A673 (cell line): ENCODE results near the gene SEL1L3. TPM values are rescaled to one million over a fixed set of nuclear protein-coding genes. Genes with fewer than 3 reads are reported as not detected.

Experiments used
- BruUV-seq: library from RNA; stranded (reverse); fragments of 400-500 nt; replicated peaks from 2 replicates; lab custom pipeline; 2021; lab: Mats Ljungman, UMichigan
- CTCF ChIA-PET: fragments of 300-600 bp; sonication (Branson Sonifier 250); formaldehyde crosslinking; loops from one replicate; lab custom pipeline; 2022; ENCODE audit warnings: antibody characterized with exemption; lab: Charles Lee
- POLR2A ChIA-PET: fragments of 300-600 bp; sonication (Branson Sonifier 250); formaldehyde crosslinking; loops from one replicate; lab custom pipeline; 2022; ENCODE audit warnings: antibody characterized with exemption; ENCODE audit not compliant: low non-redundant PET; lab: Charles Lee
- DNase-seq: peaks from one replicate; pipeline ENCODE4 v3.0.0-alpha.2; 2015; ENCODE audit warnings: low spot score
- H3K27ac ChIP-seq: fragments of 200-600 bp; sonication (generic); 2 replicates; pipeline ENCODE4 v1.5.1; 2016; ENCODE audit warnings: mixed run types, low read depth, mild to moderate bottlenecking, mixed read lengths, antibody characterized with exemption, low read length; ENCODE audit not compliant: poor library complexity, severe bottlenecking
- H3K27me3 ChIP-seq: fragments of 200-600 bp; sonication (generic); replicated peaks from 2 replicates; pipeline ENCODE4 v1.6.1; 2017; ENCODE audit warnings: mixed run types, low read depth, mild to moderate bottlenecking, mixed read lengths, antibody characterized with exemption, low read length; ENCODE audit not compliant: insufficient read depth, poor library complexity
- H3K36me3 ChIP-seq: fragments of 200-600 bp; sonication (generic); 2 replicates; pipeline ENCODE4 v1.6.1; 2016; ENCODE audit warnings: mixed run types, mild to moderate bottlenecking, mixed read lengths, antibody characterized with exemption, low read length; ENCODE audit not compliant: insufficient read depth, poor library complexity, severe bottlenecking
- H3K4me1 ChIP-seq: fragments of 200-600 bp; sonication (generic); 2 replicates; pipeline ENCODE4 v1.6.1; 2017; ENCODE audit warnings: mixed run types, mild to moderate bottlenecking, mixed read lengths, antibody characterized with exemption, low read length; ENCODE audit not compliant: insufficient read depth, poor library complexity, severe bottlenecking
- H3K4me3 ChIP-seq: fragments of 200-600 bp; sonication (generic); 2 replicates; pipeline ENCODE4 v1.5.1; 2016; ENCODE audit warnings: low read depth, mixed run types, mild to moderate bottlenecking, mixed read lengths, low read length; ENCODE audit not compliant: poor library complexity, severe bottlenecking
- H3K9me3 ChIP-seq: fragments of 200-600 bp; sonication (generic); 2 replicates; pipeline ENCODE4 v1.6.1; 2016; ENCODE audit warnings: mixed run types, low read depth, mild to moderate bottlenecking, mixed read lengths, antibody characterized with exemption, low read length; ENCODE audit not compliant: poor library complexity, severe bottlenecking
- EZH2 ChIP-seq: fragments of 200-600 bp; sonication (generic); IDR thresholded peaks from 2 replicates; pipeline ENCODE4 v1.6.1; 2017; ENCODE audit warnings: borderline replicate concordance, low read depth, mild to moderate bottlenecking, mixed read lengths, antibody characterized with exemption, low read length; ENCODE audit not compliant: poor library complexity, severe bottlenecking
- intact Hi-C: fragments of 100-400 bp; cut with micrococcal nuclease; formaldehyde crosslinking; loops from one replicate; pipeline ENCODE4 v1.10.0; 2022; ENCODE audit not compliant: unreplicated experiment
- total RNA-seq: library from RNA; stranded (reverse); gene quantifications from 2 replicates; pipeline ENCODE4 v1.2.3, GENCODE V29; 2021
- TF ChIP-seq, protein P1 (sequence below): fragments of 300-800, 200-600 bp; sonication (generic); conservative IDR thresholded peaks from 2 replicates; pipeline ENCODE4 v1.5.1; 2017; ENCODE audit warnings: low read depth, mild to moderate bottlenecking, antibody characterized with exemption, low read length, moderate library complexity, mixed read lengths

SEL1L3 gene
- total RNA-seq, 1 experiment from 2014 or later, result 40.0 TPM

DNA sequence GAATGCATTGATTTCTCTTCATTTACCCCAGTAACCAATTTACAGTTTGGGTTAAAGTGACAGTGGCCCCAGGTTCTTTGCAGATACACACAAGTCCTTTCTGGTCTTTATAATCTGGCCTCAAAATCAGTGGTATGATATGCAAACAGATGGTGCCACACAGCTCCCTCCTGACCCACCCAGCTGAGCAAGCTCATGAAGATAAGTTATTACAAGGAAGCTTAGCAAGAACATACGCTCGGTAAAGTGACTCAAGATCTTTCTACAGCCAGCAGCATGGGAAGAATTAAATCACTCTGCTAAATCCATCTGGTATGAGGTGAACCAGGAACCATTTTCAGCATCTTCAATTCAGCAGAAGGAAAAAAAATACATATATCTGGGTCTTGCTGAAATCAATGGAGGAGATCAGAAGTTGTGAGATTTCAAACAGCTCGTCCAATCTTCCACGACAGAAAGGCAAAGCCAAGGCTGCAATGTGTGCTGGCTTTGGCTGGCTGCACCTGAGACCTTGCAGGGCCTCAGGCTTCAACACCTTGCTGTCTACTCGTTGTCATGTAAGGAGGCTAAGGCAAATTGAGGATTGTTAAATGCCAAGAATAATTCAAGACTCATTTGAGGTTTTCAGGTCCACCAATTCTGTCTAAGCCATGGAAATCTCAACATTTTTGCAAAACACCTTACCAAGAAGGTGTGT, 28.2 kb downstream of the SEL1L3 start:
- intact Hi-C loops, result no loop called here
- Histone ChIP-seq H3K4me3 (no peak overlapping the region), H3K9me3 (no peaks in the 10 kb centered on the region), H3K36me3 (peaks cover 5% of the 10 kb centered on the region), H3K27me3 (no peaks in the 10 kb centered on the region), H3K4me1 (no peaks in the 10 kb centered on the region), H3K27ac (no peak overlapping the region)
- DNase-seq, result no peak
- POLR2A ChIA-PET, result no interaction called here
- CTCF ChIA-PET, result no interaction called here
- no TSS peak for BruUV-seq
- TF ChIP-seq, protein P1, sequence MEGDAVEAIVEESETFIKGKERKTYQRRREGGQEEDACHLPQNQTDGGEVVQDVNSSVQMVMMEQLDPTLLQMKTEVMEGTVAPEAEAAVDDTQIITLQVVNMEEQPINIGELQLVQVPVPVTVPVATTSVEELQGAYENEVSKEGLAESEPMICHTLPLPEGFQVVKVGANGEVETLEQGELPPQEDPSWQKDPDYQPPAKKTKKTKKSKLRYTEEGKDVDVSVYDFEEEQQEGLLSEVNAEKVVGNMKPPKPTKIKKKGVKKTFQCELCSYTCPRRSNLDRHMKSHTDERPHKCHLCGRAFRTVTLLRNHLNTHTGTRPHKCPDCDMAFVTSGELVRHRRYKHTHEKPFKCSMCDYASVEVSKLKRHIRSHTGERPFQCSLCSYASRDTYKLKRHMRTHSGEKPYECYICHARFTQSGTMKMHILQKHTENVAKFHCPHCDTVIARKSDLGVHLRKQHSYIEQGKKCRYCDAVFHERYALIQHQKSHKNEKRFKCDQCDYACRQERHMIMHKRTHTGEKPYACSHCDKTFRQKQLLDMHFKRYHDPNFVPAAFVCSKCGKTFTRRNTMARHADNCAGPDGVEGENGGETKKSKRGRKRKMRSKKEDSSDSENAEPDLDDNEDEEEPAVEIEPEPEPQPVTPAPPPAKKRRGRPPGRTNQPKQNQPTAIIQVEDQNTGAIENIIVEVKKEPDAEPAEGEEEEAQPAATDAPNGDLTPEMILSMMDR, result no peak
- TF ChIP-seq EZH2, result no peak

DNA sequence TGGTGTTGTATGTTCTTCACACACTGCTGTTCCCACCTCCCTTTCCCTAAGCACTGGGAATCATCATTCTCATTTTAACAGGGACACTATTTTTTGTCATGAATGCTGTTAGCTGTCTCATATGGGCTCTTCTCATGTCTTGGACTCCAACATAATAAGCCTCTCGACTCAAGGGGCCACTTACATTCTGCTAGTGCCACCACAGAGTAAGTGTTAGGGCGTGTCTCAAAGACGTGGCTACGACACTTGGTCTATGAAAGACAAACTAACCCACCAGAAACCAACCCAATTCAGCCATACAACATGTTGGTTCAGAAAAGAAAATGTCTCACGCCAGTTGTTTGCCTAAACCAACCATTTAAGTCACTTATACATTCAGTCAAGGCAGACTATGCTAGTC, 32.2 kb downstream of the SEL1L3 start:
- no peaks in the 10 kb centered on the region for H3K9me3 ChIP-seq
- no peaks in the 10 kb centered on the region for H3K4me1 ChIP-seq
- CTCF ChIA-PET, result no interaction called here
- intact Hi-C loops, result no loop called here
- no peaks in the 10 kb centered on the region for H3K27me3 ChIP-seq
- H3K36me3 ChIP-seq, result peaks cover 5% of the 10 kb centered on the region
- no TSS peak for BruUV-seq
- no peak overlapping the region for H3K4me3 ChIP-seq
- no peak overlapping the region for H3K27ac ChIP-seq
- no peak for DNase-seq
- TF ChIP-seq, protein P1, result no peak
- no peak for TF ChIP-seq EZH2
- POLR2A ChIA-PET, result no interaction called here

GRCh38 chr4:25827897-25828296, 34.9 kb downstream of the SEL1L3 start:
- Histone ChIP-seq H3K4me1 (no peaks in the 10 kb centered on the region), H3K27ac (no peak overlapping the region), H3K4me3 (no peak overlapping the region), H3K27me3 (no peaks in the 10 kb centered on the region), H3K9me3 (no peaks in the 10 kb centered on the region), H3K36me3 (peaks cover 3% of the 10 kb centered on the region)
- BruUV-seq, result no TSS peak
- CTCF ChIA-PET, result no interaction called here
- POLR2A ChIA-PET, result no interaction called here
- intact Hi-C loops, result no loop called here
- DNase-seq, result no peak
- TF ChIP-seq, protein P1, result no peak
- no peak for TF ChIP-seq EZH2
